GM13976 (cell line): ENCODE measurements around the gene AJUBA.

Experiments
- DNase-seq: peaks from one replicate; pipeline ENCODE4 v3.0.0; 2012; ENCODE audit warnings: low spot score
- in situ Hi-C: fragments of 300-500 bp; cut with MboI; formaldehyde crosslinking; loops from one replicate; pipeline ENCODE4 v1.12.0; 2022; ENCODE audit warnings: low sequenced_read_pairs, mixed read lengths, inconsistent platforms; ENCODE audit not compliant: unreplicated experiment
- TF ChIP-seq, protein P1 (sequence below): IDR thresholded peaks from 2 replicates; pipeline ENCODE4 v1.5.1; 2012; ENCODE audit warnings: borderline replicate concordance, mild to moderate bottlenecking; ENCODE audit not compliant: insufficient read depth; ENCODE audit errors: extremely low read depth, missing control alignments, control extremely low read depth

AJUBA gene

DNA sequence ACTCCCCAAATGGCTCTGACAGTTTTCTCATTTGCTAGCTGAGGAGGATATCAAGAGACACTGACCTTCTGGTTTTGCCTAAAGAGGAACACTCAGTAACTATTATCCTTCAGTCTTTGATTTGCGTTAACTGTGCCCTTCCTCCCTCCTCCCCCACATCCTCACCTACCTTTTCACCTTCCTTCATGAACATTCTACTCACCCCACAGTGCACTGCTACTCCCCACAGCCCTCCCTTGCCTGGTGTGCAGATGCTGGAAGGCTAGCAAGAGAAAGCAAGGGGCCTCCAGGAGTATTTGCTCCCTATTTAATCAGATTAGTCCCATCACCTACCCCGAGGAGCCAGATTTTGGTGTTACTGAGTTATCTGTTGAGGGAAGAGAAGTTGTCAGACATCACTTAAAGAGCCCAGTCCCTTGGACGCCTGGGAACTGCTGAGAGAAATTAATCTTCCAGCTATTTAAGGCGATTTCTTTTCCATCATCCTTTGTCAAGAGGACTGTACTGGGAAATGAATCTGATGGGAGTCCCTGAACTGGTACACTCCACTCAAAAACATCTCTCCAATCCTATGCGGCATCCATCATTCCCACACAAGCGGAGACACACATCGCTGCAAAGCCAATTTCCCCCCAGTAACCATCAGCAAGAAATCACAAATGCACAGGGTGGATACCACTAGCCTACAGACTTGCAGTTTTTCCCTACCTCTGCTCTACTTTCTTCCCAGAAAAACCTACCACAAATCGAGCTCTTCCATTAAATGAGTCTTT, 40.9 kb upstream of the AJUBA start:
- TF ChIP-seq, protein P1, sequence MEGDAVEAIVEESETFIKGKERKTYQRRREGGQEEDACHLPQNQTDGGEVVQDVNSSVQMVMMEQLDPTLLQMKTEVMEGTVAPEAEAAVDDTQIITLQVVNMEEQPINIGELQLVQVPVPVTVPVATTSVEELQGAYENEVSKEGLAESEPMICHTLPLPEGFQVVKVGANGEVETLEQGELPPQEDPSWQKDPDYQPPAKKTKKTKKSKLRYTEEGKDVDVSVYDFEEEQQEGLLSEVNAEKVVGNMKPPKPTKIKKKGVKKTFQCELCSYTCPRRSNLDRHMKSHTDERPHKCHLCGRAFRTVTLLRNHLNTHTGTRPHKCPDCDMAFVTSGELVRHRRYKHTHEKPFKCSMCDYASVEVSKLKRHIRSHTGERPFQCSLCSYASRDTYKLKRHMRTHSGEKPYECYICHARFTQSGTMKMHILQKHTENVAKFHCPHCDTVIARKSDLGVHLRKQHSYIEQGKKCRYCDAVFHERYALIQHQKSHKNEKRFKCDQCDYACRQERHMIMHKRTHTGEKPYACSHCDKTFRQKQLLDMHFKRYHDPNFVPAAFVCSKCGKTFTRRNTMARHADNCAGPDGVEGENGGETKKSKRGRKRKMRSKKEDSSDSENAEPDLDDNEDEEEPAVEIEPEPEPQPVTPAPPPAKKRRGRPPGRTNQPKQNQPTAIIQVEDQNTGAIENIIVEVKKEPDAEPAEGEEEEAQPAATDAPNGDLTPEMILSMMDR = no peak
- in situ Hi-C loops = no loop called here

DNA sequence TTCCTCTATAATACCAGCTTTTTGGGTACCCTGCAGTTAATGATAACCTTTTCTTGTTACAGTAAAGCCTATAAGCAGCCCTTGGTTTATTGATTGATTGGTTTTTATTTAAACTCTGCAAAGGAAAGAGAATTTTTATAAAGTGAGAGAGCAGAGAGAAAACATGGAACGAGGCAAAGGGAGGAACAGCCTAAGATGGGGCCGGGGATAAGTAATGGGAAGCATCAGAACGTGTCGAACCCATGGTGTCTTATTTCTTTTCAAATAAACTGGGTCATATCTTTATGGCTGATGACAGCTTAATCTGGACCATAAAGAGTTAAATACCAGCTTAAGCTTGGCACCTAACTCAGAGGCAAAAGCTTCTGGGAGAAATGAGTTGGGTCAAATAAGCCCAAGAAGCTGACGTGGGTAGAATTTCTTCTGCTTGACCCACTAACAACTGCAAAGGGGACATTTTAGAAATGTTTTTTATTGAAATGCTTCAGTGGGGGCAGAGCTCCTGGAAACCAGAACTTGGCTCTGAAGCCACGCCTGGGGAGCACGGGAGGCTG, 39.6 kb upstream of the AJUBA start:
- no peak for DNase-seq
- in situ Hi-C loops = no loop called here
- TF ChIP-seq, protein P1 = no peak

More for the DNA sequence above, 40.9 kb upstream of the AJUBA start:
- no peak for DNase-seq

DNA sequence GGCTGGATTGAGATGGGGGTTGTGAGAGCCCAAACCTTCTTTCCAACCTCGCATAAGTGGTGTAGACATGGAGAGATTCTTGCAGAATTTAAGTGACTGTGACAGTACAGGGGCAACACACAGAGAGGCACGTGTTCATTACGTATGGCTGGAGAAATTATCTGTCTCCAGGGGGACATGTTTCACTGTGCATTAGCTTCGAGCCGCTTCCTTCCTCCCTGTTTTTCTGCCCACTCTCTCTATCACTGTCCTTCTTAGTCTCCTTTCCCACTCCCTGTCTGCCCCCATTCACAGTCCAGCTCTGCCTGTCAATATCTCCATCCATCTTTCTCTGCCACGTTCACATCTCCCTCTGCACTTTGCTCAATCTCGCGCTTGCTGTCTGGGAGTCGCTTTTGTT, 39.1 kb upstream of the AJUBA start:
- in situ Hi-C loops = no loop called here
- TF ChIP-seq, protein P1 = no peak
- no peak for DNase-seq

DNA sequence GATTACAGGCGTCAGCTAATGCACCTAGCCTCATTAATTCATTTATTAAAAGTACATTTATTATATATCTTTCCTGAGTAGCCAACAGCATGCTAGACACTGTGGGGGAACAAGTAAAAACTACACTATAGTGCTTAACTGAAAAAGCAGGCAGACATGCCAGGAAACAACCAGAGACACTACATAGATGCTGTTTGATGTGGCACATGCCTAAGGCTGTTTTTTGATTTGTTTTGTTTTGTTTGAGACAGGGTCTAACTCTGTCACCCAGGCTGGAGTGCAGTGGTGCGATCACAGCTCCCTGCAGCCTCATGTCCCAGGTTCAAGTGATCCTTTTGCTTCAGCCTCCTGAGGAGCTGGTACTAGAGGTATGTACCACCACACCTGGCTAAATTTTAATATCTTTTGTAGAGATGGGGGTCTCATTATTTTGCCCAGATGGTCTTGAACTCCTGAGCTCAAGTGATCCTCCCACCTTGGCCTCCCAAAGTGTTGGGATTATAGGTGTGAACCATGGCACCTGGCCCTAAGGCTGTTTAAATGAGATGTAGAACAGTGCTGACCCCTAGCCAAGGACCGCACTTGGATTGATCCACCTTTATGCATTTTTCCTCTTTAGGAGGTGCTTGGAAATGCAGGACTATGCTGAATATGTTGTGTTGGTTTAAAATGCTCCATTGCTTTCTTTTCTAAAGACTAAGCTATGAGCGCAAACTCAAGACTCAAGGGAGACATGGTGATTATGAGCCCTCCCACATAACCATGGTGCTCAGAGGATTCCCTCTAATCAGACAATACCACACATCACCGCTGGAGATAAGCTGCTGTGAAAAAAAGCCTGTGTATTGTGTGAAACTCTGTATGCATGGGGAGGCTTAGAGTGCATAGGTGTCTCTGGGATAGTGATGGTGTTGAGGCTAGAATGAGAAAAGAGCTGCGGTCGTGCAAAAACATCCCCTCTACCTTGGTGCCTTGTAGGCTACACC, 38.1 kb upstream of the AJUBA start:
- DNase-seq = no peak
- TF ChIP-seq, protein P1 = no peak
- in situ Hi-C loops = no loop called here

DNA sequence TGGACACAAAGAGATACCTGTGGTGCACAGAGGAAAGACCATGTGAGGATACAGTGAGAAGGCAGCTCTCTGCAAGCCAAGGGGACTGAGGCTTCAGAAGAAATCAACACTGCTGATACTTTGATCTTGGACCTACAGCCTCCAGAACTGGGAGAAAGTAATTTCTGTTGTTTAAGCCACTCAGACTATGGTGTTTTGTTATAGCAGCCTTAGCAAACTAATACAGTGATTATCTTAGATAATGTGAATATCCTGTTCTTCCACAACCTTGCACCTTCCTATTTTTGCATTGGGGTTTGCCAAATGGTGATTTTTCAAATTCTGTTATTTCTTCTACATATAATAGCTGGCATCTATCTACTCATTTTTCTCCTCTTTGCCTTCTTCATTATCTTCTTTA, 35.8 kb upstream of the AJUBA start:
- TF ChIP-seq, protein P1 = no peak
- in situ Hi-C loops = no loop called here
- no peak for DNase-seq

DNA sequence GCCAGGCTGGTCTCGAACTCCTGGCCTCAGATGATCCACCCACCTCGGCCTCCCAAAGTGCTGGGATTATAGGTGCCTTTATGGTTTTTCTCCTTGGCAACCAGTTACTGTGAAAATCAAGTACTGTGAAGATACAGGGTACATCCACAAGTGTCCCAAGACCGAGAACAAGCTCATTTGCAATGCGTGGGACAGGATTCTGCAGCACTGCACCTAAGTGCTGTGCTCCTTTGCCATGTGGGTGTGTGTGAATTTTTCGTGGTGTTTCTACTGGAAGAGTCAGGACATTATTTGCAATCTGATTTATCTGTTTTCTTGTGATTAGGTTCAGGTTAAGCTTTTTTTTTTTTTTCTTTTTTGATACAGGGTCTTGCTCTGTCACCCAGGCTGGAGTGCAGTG, 34.7 kb upstream of the AJUBA start:
- TF ChIP-seq, protein P1 = no peak
- in situ Hi-C loops = no loop called here
- DNase-seq = no peak
